ENCODE results near the gene IQCN. TPM values are rescaled to one million over a fixed set of nuclear protein-coding genes. Genes with fewer than 3 reads are reported as not detected.

IQCN gene
- total and polyA plus RNA-seq, 10 of the 15 experiments (the other 5 are each of a cell fraction or from before 2014, with no cell fraction given): 0.01 to 0.54 (median 0.23) TPM; not detected in 3

- TF ChIP-seq MYC (IDR thresholded peaks at IDR 0.05; ENCODE audit: insufficient read depth, insufficient read length, insufficient replicate concordance, low read length, severe bottlenecking): no peak
- no peak for TF ChIP-seq EP300 (IDR thresholded peaks at IDR 0.05; ENCODE audit: borderline replicate concordance in 1 of 2, control insufficient read depth in 1 of 2, low read depth in 2 of 2, low read length in 2 of 2)
- no peak for TF ChIP-seq TBL1XR1 (IDR thresholded peaks at IDR 0.05; ENCODE audit: low read depth, low read length)
- no peak for TF ChIP-seq SREBF1 (IDR thresholded peaks at IDR 0.05; ENCODE audit: low read length)
- no peak for TF ChIP-seq JUNB (IDR thresholded peaks at IDR 0.05)
- TF ChIP-seq ETV6 (conservative IDR thresholded peaks at IDR 0.05 in 1 of 2, IDR thresholded peaks at IDR 0.05 in 1 of 2; ENCODE audit: borderline replicate concordance in 1 of 2, low read depth in 1 of 2): no peak
- TF ChIP-seq SUPT20H (IDR thresholded peaks at IDR 0.05; ENCODE audit: borderline replicate concordance, control insufficient read depth, low read depth, low read length): no peak
- TF ChIP-seq IRF4 (IDR thresholded peaks at IDR 0.05; ENCODE audit: low read depth, low read length): no peak
- TF ChIP-seq NFYA (IDR thresholded peaks at IDR 0.05; ENCODE audit: borderline replicate concordance, low read depth, low read length): no peak
- peak; percentile 49; the same call in 1 of the 2 replicates for TF ChIP-seq SIN3A (IDR thresholded peaks at IDR 0.05; ENCODE audit: low read depth, low read length)
- TF ChIP-seq DPF2 (IDR thresholded peaks at IDR 0.05): no peak
- no peak for TF ChIP-seq HSF1 (IDR thresholded peaks at IDR 0.05; ENCODE audit: low read depth, low read length)
- TF ChIP-seq TAF1 (IDR thresholded peaks at IDR 0.05; ENCODE audit: borderline replicate concordance, low read depth, low read length): no peak
- TF ChIP-seq EZH2 (IDR thresholded peaks at IDR 0.05; ENCODE audit: borderline replicate concordance, control insufficient read depth, low read depth, low read length): no peak
- peak; percentile 87 for TF ChIP-seq MXI1 (IDR thresholded peaks at IDR 0.05; ENCODE audit: low read depth, low read length)
- no peak for TF ChIP-seq CHD4 (IDR thresholded peaks at IDR 0.05)
- peak; percentile 22 to 43; a peak in 2 of 4 replicates for TF ChIP-seq BHLHE40 (IDR thresholded peaks at IDR 0.05; ENCODE audit: borderline replicate concordance in 1 of 2, low read depth in 2 of 2, low read length in 1 of 2)
- TF ChIP-seq TCF12 (IDR thresholded peaks at IDR 0.05; ENCODE audit: low read depth, low read length): no peak
- TF ChIP-seq ZBTB4 (CRISPR knock-in tag; IDR thresholded peaks at IDR 0.05): no peak
- TF ChIP-seq BCL3 (IDR thresholded peaks at IDR 0.05; ENCODE audit: borderline replicate concordance, insufficient read depth, low read depth, low read length, poor library complexity, severe bottlenecking): no peak
Observed at GRCh38 chr19:18239303-18239702, 34.9 kb downstream of the IQCN start (continued).
